ENCODE data around the gene PLXND1. TPM values are rescaled to one million over a fixed set of nuclear protein-coding genes. Genes with fewer than 3 reads are reported as not detected.

The PLXND1 gene
- total RNA-seq, 1 experiment from 2014 or later = 68.0 TPM

GRCh38 chr3:129627350-129628168 is 21.1 kb upstream of the PLXND1 start:
- peak; percentile 84 for DNase-seq (ENCODE audit: low read depth)

GRCh38 chr3:129626744-129627349 is 20.4 kb upstream of the PLXND1 start:
- peak; percentile 92 for DNase-seq (ENCODE audit: low read depth)

GRCh38 chr3:129625072-129625874 is 18.8 kb upstream of the PLXND1 start:
- peak; percentile 14 for DNase-seq (ENCODE audit: low read depth)

- no peak for DNase-seq (ENCODE audit: low read depth)
Measured at GRCh38 chr3:129624347-129625071, 18.0 kb upstream of the PLXND1 start.

- no peak for DNase-seq (ENCODE audit: low read depth)
Measured at GRCh38 chr3:129623447-129624118, 17.1 kb upstream of the PLXND1 start.

- no peak for DNase-seq (ENCODE audit: low read depth)
Measured at GRCh38 chr3:129622933-129623332, 16.5 kb upstream of the PLXND1 start.

GRCh38 chr3:129622226-129622874 is 15.9 kb upstream of the PLXND1 start:
- no peak for DNase-seq (ENCODE audit: low read depth)

GRCh38 chr3:129621626-129622225 is 15.2 kb upstream of the PLXND1 start:
- DNase-seq (ENCODE audit: low read depth) = no peak

- DNase-seq (ENCODE audit: low read depth) = no peak
Measured at GRCh38 chr3:129620828-129621559, 14.5 kb upstream of the PLXND1 start.

GRCh38 chr3:129619726-129620162 is 13.3 kb upstream of the PLXND1 start:
- DNase-seq (ENCODE audit: low read depth) = no peak

GRCh38 chr3:129618901-129619671 is 12.6 kb upstream of the PLXND1 start:
- no peak for DNase-seq (ENCODE audit: low read depth)

- no peak for DNase-seq (ENCODE audit: low read depth)
Measured at GRCh38 chr3:129618186-129618820, 11.8 kb upstream of the PLXND1 start.

- DNase-seq (ENCODE audit: low read depth) = no peak
Measured at GRCh38 chr3:129617381-129618185, 11.1 kb upstream of the PLXND1 start.

- DNase-seq (ENCODE audit: low read depth) = peak; percentile 57
Measured at GRCh38 chr3:129616713-129617112, 10.2 kb upstream of the PLXND1 start.

GRCh38 chr3:129616291-129616690 is 9.8 kb upstream of the PLXND1 start:
- no peak for DNase-seq (ENCODE audit: low read depth)

- no peak for DNase-seq (ENCODE audit: low read depth)
Measured at GRCh38 chr3:129615751-129616281, 9.3 kb upstream of the PLXND1 start.

- DNase-seq (ENCODE audit: low read depth) = no peak
Measured at GRCh38 chr3:129614927-129615363, 8.5 kb upstream of the PLXND1 start.

Data from RPMI7951 (cell line).